SKM-1 (cell line): ENCODE measurements around the gene PSG4.
"Not testable (repeated sequence)": the region's sequence is repeated elsewhere in the genome, so short reads cannot be mapped to it uniquely, and the experiment has no call there.

Experiments used
- DNase-seq: peaks from one replicate; lab custom pipeline; 2025; ENCODE audit not compliant: unreplicated experiment; lab: John Stamatoyannopoulos, UW

PSG4 gene

DNA sequence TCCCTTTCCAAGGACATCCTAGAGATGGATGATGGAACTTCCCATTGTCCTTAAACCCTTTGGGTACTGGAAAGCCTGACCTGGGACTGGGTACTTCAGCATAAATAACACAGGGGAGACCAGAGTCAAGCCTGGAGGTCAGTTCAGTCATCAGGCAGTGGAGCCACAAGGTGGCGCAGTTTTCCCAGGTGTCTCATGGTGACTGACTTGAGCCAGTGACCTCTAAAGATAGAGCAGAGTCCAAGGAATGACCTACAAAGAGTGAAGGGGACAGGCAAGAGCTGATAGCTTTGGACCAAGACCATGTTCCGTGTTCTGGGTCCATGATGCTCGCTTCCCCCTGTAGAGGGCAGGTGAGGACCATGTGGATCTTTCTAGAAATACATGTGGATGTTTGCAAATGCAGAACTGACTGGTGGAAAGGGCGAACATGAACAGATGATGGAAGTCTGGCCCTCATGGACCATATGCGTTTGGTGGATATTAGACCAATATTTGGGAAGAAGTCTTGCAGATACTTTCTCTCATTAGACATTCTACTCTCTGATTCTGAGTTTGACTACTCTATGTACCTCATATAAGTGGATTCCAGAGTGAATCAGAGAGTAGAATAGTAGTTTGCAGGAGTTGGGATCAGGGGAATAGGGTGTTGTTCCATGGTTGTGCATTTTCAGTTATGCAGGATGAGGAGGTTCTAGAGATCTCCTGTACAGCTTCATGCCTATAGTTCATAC is 6.6 kb downstream of the PSG4 start:
- DNase-seq, result not testable (repeated sequence)

DNA sequence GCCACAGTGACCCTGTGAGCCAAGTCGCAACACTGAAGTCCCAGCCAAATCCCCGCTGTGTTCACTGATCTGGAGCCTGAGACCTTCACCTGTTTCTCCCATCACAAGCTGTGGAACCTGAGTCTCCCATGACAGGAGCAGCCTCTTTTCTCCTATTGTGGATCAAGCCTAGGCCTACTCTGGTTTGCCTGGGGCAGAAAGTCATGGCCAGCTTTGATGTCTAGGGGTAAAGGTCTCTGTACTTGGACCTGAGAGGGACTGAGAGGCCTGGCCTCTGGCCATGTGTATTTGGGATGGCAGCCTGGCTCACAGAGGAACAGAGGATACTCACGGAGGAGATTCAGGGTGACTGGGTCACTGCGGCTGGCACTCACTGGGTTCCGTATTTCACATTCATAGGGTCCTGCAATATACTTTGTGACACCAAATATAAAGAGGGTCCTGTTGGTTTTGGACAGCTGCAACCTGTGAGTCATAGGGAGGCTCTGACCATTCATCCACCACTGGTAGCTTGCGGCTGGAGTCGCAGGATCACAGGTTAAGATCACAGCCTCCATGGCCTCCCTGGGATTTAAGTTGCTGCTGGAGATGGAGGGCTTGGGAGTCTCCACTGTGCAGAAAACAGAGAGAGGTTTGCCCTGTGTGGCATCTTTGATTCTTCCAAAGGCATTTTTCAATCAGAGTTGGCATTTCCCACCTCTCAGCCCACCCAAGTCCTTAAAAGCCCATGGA is 7.6 kb downstream of the PSG4 start:
- not testable (repeated sequence) for DNase-seq

DNA sequence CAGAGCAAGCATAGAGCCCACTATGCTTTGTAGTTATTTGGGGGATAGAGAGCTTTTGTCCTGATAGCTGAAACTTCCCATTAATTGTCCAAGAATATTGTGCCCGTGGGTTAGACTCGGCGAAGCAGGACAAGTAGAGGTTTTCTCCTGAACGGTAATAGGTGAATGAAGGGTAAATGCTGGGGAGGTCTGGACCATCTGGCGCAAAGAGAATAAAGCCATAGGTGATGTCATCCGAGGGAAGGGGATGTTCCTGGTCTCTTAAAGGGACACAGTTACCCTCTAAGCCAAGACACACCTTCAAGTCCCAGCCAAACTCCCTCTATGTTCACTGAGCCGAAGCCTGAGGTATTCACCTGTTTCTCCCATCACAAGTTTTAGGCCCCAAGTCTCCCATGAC is 11.0 kb downstream of the PSG4 start:
- DNase-seq, result not testable (repeated sequence)

DNA sequence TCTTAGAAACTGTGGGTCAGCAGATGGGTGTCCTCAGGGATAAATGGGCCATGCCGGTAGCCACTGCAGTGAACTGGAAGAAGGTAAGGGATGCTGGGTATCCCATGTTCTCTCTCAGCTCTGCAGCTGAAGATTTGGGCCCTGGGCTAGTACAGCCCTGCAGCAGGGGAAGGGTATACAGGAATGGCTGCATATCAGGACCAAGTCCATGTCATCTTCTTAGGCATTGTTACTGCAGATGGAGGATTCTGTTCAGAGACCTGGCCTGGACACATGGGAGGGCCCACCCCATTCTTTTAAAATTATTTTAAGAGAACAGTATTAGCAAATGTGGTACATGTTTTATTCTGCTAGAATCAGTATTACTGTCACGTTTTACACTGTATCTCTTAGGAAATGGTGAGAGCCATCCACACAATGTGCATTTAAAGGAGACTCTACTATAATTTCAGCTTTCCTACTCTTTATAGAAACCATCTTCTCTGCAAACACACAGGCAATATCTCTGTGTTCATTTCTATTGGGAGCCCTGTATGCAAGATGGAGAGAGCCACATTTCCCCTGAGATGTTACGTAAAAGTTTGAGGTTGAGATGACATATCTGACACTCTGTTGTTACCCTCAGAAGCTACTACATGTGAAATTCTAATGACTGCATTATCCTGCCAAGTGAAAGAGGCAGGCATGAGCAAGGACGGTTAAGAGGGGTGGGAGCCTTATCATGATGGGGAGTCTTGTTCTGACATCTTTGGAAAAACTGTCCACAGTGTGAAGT is 12.9 kb downstream of the PSG4 start:
- not testable (repeated sequence) for DNase-seq

DNA sequence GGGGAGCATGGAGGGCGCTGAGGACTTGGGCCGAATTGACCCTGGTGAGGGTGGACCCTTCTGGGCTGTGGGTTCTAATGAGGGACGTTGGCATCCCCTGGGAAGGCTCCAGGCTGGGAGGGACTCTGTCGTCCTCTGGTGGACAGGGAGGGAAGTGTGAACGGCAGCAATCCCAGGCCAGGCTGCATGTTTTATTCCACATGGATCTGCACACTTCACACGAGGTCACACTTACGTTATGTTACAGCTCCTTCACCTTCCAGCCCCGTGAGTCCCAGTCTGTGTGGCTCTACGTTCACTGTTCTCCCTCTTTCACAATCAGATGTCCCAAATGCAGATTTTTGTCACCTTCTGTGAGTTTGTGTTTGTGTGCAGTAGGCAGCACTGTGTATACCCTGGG is 17.3 kb downstream of the PSG4 start:
- DNase-seq, result not testable (repeated sequence)

DNA sequence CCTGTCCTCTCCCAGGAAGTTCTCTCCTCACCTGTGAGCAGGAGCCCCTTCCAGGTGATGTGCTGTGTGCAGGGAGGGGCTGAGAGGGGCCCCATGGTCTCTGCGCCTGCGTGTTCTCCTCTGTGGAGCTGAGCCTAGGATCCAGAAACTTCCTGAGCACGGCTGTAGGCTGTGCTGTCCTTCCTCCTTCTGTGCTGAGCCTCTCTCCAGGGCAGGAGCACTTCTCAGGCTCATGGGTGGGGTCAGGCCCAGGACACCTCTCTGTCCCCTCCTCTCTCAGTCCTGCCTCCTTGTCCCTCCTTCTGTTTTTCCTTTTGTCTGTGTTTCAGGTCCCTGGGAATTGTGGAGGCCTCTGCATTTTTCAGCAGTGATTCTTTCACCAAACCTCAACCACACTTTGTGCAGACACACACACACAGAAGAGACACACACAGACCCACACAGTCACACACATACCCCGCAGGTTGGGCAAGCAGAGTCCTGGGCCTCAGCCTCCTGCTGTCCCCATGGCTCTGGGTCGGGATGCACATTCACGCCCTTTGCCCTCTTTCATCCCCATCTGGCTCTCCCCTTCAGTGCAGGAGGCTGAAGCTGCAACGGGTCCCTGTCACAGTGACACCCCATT is 19.0 kb downstream of the PSG4 start, which contains the start of gene PSG5:
Gene PSG5, minus strand, starts transcription at position 226 of the 625 bp plus-strand sequence. Its CDS starts 131 bp downstream, at position 95.
- DNase-seq, result not testable (repeated sequence)

DNA sequence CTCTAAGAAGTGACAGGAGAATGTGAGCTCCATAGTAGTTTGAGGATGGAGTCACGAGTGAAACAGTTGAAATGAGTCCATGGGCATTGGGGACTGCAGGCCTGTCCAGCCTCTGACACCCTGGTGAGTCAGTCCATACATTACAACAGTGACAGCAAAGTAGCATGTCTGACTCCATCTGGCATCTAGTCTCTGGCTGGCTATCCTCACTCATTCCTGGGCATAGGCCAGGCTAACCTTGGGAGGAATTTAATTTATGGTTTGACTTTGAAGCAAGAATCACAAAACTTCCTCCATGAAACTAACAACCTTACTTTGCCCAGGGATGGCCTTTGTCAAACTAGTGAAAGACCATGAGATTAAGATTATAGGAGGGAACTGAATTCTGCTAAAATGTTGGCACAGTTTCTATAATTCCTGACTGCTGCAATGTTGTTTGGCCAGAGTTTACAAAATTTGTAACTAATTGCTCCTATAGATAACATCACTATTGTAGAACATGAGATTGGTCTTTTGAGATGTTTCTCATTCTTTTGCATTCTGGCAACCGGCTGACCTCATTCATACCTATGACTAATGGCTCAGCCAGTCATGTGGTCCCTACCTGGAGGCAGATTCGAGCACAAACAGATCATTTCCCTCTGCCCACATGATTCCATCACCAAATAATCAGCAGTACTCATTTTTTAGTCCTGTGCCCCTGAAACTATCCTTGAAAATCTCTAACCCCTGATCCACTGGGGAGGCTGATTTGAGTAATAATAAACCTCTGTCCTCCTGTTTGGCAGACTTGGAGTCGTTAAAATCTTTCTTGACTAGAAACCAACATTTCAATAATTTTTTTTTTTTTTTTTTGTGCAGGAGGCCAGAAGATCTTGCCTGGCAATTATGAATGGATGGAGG is 23.3 kb downstream of the PSG4 start:
- not testable (repeated sequence) for DNase-seq

DNA sequence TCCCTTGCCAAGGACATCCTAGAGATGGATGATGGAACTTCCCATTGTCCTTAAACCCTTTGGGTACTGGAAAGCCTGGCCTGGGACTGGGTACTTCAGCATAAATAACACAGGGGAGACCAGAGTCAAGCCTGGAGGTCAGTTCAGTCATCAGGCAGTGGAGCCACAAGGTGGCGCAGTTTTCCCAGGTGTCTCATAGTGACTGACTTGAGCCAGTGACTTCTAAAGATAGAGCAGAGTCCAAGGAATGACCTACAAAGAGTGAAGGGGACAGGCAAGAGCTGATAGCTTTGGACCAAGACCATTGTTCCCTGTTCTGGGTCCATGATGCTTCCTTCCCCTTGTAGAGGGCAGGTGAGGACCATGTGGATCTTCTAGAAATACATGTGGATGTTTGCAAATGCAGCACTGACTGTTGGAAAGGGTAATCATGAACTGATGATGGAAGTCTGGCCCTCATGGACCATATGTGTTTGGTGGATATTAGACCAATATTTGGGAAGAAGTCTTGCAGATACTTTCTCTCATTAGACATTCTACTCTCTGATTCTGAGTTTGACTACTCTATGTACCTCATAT is 25.8 kb downstream of the PSG4 start:
- DNase-seq, result not testable (repeated sequence)

DNA sequence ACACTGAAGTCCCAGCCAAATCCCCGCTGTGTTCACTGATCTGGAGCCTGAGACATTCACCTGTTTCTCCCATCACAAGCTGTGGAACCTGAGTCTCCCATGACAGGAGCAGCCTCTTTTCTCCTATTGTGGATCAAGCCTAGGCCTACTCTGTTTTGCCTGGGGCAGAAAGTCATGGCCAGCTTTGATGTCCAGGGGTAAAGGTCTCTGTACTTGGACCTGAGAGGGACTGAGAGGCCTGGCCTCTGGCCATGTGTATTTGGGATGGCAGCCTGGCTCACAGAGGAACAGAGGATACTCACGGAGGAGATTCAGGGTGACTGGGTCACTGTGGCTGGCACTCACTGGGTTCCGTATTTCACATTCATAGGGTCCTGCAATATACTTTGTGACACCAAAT is 26.9 kb downstream of the PSG4 start:
- not testable (repeated sequence) for DNase-seq

DNA sequence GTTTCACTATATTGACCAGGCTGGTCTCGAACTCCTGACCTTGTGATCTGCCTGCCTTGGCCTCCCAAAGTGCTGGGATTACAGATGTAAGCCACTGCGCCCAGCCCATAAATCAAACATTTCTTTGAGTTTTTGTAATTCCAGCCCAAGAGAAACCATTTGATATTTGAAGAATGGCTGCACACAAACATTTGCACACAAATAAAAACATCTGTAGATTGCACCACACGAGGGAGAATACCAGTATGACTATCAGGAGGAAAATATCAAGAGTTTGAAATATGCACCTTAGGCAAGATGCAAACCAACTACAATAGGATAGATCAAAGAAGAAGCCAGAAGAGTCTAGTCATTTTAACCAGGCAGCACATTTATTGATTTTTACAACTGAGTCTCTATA is 39.5 kb downstream of the PSG4 start:
- not testable (repeated sequence) for DNase-seq

DNA sequence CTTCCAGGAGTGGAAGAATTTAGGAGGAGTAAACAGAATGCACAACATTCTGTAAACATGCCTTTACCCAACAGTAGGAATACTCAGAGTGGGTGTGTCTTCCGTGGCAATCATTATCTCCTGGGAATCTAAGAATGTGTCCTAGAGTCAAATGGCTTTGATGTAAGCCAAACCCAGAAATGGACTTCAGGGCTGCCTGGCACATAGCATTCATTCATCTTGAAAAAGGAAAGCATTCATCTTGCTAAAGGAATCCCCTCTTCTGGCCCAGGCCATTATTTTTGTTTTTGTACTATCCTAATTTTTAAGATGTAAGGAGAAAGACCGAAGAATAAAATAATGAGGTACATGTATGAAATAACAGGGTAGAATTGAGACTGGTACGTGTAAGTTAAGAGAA is 42.3 kb downstream of the PSG4 start:
- DNase-seq, result not testable (repeated sequence)

DNA sequence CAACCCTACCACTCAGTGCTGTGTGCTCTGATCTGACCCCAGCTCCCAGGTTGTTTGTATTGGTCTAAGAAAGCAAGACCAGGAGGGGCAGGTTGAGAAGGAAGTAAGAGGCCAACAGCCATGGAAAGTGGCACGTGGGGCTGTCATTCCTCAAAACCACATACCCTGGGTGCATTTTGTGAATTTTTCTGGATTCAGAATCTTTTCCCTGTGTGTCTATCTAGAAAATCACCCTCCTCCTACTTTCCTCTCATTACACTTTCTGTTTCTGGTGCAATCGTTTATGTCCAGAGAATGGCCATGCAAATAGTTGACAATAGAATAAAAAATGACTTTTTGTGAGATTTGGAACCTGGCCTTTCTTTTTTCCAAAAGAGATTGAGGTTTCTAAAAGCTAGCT is 43.2 kb downstream of the PSG4 start:
- not testable (repeated sequence) for DNase-seq

DNA sequence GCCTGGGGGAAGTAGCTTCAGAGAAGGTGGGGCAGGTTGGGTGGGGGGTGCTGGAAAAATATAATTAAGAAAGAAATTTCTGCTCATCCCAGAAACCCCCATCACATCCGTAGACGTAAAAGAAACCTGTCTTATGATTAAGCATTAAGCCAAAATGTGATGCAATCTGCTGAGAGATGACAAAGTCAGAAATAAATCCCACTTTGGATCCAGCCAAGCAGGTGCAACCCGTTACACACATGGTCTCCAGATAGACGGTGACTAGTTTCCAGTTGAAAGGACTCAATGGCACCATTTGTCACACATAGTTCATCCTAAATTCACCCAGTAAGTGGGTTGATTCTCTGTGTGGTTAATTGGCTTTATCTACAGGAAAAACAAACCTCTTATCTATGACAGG is 53.2 kb downstream of the PSG4 start:
- no peak for DNase-seq

DNA sequence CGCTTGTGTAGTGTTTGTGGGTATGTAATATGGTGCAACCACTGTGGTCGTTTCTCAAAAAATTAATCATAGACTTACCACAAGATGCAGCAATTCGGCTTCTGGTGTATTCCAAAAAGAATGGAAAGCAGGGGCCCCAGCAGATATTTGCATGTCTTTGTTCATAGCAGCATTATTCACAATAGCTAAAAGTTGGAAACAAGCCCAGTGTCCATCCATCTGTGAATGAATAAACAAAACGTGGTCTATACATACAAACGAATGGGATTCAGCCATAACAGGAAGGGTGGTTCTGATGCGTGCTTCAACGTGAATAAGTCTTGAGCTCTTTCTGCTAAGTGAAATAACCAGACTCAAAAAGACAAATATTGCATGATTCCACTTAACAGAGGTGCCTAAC is 55.6 kb downstream of the PSG4 start:
- DNase-seq, result not testable (repeated sequence)

DNA sequence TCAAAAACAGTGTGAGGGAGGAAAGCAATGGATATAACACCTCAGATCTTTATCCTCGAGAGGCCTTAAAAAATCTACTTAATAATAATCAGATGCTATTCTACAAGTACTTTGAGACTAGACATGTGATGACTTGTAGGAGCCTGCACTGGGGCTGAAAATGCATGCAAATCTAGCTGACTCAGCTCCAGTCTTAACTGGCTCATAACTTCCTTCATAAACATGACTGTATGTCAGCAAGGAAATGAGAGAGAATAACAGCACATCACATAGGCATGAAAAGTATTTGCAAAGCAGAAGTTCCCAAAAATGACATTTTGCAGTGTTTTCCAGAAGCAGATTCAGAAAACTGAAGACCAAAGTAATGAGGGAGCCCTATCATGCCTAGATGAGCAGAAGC is 57.2 kb downstream of the PSG4 start:
- DNase-seq, result no peak
